Measurements from ENCODE around the gene COQ10A.
A peak's percentile ranks its signal among the peaks of the same experiment; 100 is the strongest.

- TF ChIP-seq CTCF (IDR thresholded peaks at IDR 0.05) = peak; percentile 82 to 94 (median 87)
- peak; percentile 46 for TF ChIP-seq POLR2A (IDR thresholded peaks at IDR 0.05)
Observed at GRCh38 chr12:56224102-56224701, 42.5 kb upstream of the COQ10A start, which contains the start of gene NABP2.

Measured in right lobe of liver (tissue), 4 donors.